Measurements from ENCODE around the gene GPR152.
A peak's percentile ranks its signal among the peaks of the same experiment; 100 is the strongest.

The GPR152 gene

DNA sequence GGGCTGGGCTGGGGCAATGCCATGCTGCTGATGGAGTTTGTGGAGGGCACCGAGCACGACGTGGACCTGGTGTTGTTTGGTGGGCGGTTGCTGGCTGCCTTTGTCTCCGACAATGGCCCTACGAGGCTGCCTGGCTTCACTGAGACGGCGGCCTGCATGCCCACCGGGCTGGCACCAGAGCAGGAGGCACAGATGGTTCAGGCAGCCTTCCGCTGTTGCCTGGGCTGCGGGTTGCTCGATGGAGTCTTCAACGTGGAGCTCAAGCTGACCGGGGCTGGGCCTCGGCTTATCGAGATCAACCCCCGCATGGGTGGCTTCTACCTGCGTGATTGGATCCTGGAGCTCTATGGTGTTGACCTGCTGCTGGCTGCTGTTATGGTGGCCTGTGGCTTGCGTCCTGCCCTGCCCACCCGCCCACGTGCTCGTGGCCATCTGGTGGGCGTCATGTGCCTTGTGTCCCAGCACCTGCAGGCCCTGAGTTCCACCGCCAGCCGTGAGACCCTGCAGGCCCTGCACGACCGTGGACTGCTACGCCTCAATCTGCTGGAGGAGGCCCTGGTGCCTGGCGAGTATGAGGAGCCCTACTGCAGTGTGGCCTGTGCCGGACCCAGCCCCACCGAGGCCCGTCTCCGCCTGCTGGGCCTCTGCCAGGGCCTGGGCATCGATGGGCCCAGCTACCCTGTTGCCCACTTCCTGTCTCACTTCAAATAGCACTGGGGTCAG, 28.5 kb downstream of the GPR152 start:
- DNase-seq (ENCODE audit: low read depth), result no peak

DNA sequence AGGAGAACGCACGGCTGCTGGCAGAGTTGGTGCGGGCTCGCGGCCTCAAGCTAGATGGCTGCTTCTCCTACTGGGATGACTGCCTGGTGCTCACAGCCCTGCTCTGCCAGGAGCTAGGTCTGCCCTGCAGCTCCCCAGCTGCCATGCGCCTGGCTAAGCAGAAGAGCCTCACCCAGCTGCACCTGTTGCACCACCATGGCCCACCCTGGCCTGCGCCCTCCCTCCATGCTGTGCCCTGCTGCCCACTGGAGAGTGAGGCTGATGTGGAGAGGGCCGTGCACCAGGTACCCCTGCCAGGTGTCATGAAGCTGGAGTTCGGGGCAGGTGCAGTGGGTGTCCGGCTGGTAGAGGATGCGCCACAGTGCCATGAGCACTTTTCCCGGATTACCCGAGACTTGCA, 29.1 kb downstream of the GPR152 start:
- DNase-seq (ENCODE audit: low read depth), result no peak

DNA sequence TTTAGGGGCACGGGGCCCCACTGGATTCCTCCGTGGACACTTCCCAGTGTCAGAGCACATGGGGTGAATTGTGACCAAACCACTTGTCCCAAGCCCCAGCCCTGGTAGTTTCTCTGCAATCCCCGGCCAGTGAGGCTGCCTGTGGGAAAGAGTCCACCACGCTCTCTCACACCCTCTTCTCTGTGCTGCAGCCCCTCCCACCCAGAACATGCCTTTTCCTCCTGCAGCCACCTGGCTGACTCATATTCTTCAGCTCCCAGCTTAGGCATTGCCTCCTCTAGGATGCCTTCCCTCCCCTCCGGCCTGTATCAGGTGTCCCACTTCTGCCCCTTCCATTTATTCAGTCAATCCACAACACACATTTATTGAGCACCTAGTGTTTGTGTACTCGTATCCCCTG, 29.6 kb downstream of the GPR152 start:
- DNase-seq (ENCODE audit: low read depth), result no peak

DNA sequence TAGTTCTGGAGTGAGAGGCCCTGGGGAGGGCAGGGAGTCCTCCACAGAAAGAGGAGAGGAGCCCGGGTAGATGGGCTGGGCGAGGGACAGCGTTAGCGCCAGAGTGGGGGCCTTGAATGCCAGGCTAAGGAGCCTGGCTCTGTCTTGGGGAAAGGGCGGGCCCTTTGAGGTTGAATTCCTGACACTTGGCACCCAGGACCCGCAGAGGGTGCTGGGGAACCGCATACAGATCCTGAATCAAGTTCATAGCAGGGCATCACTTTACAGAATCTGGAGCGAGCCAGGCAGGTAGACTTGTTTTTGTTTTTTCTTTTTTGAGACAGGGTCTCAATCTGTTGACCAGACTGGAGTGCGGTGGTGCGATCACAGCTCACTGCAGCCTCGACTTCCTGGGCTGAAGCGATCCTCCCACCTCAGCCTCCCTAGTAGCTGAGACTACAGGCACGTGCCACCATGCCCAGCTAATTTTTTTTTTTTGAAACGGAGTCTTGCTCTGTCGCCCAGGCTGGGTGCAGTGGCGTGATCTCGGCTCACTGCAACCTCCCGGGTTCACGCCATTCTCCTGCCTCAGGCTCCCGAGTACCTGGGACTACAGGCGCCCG, 31.0 kb downstream of the GPR152 start:
- DNase-seq (ENCODE audit: low read depth), result no peak

DNA sequence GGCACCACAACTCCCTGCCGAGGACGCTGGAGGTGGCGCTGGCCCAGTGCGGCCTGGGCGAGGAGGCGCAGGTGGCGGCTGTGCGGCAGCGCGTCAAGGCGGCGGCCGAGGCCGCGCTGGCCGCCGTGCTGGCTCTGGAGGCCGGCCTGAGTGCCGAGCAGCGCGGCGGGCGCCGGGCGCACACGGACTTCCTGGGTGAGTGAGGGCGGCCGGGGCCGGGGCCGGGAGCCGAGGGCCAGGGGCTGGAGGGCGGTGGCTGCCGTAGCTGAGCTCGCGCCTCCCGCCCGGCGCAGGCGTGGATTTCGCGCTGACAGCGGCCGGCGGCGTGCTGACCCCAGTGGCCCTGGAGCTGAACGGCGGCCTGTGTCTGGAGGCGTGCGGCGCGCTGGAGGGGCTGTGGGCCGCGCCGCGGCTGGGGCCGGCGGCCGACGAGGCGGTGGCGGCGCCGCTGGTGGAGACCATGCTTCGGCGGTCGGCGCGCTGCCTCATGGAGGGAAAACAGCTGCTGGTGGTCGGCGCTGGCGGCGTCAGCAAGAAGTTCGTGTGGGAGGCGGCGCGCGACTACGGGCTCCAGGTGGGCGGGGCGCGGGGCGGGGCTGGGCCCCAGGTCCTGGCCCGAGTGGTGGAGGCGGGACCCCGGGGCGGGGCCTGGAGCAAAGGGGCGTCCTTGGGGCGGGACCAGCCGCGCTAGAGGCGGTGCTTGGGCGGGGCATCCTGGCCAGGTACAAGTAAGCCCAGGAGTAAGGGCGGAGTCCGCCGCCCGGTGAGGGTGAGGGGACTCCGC, 31.7 kb downstream of the GPR152 start:
- DNase-seq (ENCODE audit: low read depth), result peak; percentile 90

DNA sequence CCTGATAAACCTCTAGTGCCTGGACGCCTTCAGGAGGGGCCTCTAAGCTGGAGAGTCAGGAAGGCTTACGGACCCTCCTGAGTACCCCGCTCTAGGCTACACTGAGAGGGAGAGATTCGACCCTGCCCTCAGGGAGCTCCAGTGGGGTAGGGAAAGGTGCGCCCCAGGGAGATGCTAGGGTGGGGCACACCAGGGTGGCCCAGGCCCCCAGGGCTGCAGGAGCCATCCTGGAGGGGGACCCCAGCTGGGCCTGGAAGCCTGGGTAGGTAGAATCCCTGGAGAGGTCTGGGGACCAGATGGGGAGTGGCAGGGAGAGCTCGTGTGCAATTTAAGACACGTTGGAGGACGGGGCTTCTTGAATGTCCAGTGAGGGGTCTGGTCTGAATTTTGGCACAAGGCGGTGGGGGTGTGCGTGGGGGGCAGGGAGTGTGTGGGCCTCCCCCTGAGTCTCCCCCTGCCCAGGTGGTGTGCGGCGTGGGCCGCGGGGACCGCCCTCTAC, 32.3 kb downstream of the GPR152 start:
- DNase-seq (ENCODE audit: low read depth), result no peak

DNA sequence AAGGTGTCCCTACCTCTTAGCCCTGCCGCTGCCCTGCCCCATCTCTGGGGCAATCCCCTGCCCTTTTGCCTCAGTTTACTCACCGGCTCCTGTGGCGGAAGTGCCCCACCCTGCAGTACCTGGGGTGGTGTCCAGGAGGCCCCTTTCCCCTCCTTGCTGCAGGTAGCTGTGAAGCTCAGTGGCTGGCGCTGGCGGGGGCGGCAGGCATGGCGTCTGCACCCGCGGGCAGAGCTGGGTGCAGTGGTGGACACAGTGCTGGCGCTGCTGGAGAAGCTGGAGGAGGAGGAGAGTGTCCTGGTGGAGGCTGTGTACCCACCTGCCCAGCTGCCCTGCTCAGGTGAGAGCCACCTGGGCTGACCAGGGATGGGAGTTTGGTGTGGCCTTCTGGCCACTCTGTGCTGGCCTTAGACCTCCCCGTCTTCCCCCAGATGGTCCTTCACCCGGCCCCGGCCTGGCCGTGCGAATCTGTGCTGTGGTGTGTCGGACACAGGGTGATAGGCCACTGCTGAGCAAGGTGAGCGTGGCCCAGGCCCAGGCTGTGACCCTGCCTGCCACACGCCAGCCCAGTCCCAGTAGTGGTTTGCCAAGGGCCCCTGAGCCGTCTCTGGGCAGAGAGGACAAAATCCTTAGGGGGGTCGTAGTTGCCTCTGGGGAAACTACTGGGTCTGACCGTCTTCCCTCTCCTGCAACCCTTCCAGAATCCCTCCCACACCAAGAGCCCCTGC, 33.0 kb downstream of the GPR152 start:
- no peak for DNase-seq (ENCODE audit: low read depth)

DNA sequence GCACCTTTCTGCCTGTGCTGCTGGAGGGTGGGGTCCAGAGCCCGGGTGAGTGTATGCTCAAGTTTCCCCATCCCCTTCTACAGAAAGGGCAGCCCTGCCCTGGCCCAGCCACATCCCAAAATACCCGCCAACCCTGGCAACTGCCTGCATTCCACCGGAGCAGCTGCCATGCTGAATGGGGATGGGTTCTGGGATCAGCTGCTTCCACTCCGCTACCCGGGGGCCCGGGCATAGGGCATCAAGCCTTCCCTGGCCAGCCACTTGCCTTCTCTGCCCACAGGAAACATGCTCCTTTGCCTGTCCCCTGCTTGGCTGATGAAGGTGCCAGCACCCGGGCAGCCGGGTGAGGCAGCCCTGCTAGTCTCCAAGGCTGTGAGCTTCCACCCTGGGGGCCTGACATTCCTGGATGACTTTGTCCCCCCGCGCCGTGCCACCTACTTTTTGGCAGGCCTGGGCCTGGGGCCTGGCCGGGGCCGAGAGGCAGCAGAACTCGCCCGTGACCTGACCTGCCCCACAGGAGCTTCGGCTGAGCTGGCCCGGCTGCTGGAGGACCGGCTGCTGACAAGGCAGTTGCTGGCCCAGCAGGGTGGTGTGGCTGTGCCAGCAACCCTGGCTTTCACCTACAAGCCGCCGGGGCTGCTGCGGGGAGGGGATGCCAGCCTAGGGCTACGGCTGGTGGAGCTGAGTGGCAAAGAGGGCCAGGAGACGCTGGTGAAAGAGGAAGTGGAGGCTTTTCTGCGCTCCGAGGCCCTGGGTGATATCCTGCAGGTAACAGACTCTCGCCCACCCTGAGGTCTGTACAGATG, 33.9 kb downstream of the GPR152 start:
- no peak for DNase-seq (ENCODE audit: low read depth)

DNA sequence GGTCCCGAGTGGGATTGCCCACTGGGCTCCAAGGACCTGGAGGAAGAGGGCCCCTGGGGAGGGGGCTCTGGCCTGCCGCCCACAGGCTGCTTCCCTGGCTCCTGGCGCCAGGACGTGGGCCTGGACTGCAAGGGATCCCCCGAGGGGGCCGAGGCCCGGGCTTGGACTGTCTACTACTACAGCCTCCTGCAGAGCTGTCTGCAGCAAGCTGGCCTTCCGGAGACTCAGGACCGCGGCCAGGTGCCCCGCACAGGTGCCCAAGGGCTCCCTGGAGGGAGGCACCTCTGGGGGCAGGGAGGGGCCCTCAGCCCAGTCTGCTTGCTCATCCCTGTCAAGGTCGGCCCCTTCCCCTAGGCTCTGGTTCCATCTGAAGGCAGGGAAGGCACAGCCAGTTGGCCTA, 35.1 kb downstream of the GPR152 start:
- DNase-seq (ENCODE audit: low read depth), result no peak

DNA sequence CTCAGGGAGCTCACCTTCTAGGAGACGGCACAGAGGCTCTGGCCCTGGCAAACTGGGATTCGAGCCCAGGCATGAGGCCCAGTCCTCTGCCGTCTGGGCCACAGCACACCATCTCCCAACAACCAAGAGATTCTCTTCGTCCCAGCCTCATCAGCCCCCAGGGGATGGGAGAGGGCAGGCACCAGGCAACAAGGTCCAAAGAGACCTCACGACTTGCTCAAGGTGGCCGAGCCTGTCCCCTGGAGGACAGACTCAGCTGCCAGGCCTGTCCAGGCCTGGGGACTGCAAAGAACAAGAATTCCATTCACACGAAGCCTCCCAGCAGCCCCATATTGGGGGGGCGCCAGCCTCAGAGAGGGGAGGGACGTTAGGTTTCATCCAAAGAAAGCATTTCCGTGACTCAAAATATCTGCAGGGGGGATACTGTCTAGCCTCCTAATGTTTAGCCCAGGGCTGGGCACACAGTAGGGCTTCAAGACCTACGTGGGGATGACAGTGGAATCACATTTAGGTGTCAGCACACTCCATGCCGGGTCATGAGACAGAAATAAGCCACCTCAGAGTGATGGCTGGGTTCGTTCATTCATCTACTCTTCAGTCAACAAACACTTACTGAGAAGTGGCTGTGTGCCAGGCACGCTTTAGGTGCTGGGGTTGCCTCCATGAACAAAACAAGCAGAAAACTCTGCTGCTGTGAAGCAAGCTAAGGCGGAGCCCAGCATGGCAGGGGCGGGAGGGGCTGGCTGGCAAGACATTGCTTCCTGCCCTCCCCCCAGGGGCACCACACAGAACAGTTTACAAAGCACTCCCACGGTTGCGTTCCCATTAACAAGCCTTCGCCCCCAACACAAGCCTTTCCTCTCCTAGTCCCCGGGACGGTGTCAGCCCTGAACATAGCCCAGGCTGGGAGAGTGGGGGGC, 35.9 kb downstream of the GPR152 start:
- DNase-seq (ENCODE audit: low read depth), result no peak

DNA sequence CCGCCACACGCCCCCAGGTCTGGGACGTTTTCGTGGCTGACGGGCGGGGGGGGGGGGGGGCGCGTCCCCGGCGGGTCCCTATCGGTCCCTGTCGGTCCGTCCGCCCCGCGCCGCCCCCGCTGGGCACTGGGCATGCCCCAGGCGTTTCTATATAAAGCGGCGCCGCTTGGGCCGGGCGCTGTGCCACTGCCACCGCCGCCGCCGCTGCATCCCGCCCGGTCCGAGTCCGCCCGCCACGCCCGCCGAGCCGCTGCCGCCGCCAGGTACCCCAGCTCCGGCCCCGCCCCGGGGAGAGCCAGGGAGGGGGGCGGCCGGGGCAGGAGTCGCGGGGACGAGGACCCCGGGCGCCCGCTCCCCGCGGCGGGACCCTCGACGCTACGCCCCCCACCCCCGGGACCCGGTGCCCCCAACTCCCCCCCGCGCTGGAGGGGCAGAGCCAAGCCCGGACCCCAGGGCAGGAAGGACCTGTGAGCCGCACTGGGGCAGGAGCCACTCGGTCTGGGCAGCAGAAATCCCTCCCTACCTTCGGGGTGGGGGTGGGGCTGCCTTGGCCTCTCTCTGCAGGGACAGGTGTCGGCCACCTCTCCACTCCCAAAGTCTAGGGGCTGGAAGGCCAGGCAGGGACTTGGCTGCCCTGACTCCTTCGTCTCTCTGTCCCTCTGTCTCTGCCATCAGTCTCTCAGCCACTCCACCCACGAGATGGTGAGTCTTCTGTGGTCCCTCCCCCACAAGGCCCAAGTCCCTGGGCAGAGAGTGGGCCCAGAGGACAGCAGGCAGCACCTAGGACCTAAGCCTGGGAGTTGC, 36.8 kb downstream of the GPR152 start, which contains the start of gene CARNS1:
Gene CARNS1, plus strand, starts transcription at position 178 of the 804 bp plus-strand sequence. Its CDS starts 522 bp downstream, at position 700.
- DNase-seq (ENCODE audit: low read depth), result no peak

DNA sequence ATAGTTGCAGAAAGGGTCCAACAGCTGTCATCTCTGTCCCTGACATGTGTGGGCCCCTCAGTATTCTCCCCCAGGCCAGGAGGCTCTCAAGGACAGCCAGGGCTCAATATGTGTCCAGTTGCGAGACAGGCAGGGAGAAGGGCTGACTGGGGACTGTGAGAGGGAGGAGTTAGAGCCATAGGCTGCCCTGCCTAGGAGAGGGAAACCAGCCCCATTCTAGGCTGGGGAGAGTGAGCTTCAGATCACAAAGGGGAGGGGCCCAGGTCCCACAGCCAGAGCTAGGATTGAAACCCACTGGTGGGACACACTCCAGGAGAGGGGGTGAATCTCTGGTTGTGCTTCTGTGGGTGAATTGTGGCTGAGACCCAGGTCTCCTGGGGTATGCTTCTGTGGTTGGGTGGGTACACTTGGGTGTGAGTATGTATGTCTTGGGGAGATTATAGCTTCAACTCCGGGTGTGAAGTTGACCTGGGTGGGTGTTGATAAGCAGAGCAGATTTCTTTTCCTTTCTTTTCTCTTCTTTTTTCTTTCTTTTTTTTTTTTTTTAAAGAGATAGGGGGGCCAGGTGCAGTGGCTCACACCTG, 39.2 kb downstream of the GPR152 start:
- no peak for DNase-seq (ENCODE audit: low read depth)

DNA sequence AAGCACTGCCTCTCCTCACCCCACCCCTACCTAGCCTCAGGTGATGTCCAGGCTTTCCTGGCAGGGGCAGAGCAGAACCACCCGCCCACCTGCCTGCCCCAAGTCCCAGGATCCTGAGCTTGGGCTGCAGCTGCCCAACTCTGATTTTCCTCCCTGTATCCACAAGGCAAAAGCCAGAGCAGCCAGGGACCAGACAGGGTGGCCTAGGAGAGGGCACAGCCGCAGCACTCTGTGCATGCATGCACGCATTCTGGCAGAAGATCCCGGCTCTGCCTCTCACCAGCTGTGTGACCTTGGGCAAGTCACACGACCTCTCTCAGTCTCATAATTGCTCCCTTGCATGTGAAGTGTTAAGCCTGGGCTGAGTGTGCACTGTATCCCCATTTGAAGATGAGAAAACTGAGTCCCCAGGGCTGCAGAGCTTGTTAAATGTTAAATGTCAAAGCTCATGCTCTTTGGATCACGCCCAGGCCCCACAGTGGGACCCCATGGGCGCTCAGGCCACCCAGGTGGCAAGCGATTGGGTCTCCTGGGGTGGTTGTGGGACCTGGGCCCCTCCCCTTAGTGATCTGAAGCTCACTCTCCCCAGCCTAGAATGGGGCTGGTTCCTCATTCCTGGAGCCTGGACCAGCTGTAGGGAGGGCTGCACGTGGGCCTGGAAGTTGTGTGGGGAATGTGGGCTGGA, 39.9 kb downstream of the GPR152 start:
- no peak for DNase-seq (ENCODE audit: low read depth)

DNA sequence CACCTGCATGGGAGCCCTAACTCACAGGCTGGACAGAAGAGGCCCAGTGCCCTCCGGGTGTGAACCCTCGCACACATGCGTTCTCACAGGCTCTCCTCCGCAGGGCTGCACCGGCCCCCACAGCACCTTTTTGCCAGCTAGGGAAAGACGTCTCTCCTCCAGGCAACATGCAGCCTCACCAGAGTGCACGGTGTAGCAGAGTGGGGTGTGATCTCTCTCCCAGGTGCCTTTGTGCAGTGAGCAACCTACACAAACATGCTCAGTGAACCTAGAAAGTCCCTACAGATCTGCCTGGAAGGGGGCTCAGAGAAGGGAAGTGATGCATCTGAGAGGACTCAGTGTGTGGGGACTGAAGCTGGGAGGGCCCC, 40.8 kb downstream of the GPR152 start:
- no peak for DNase-seq (ENCODE audit: low read depth)

DNA sequence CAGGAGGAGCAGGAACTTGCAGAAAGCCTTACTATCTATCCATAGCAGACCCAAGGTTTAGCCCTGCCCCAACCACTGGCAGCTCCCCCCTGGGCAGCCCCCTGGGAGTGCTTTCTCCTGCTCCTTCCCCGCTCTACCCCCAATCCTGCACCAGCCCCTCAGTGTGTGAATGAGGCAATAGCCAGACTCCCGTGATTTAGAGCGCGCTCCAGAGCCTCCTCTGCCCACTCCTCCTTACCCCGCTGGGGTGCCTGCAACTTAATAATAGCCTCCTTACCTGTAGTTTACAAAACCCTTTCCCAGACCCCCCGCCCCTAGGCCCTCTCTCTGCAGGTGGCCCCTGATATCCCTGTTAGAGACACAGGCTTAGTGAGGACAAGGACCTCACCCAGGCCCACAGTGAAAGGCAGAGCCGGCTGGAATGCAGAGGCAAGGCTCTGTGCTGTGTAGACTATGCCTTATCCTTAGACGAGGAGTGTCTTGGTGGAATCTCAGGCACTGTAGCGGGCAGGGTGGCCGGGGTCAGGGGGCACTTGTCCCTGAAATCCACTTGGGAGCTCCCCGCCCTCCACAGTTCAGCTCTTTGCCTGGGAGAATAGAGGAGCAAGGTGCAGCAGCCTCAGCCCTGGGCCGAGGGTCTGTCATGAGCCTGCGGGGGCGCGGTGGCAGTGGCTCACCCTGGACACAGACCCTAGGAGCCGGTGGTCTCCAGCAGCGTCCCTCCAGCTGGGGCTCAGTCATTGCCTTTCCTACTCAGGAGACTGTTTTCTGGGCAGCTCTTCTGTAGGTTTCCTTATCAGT, 41.3 kb downstream of the GPR152 start:
- DNase-seq (ENCODE audit: low read depth), result no peak

DNA sequence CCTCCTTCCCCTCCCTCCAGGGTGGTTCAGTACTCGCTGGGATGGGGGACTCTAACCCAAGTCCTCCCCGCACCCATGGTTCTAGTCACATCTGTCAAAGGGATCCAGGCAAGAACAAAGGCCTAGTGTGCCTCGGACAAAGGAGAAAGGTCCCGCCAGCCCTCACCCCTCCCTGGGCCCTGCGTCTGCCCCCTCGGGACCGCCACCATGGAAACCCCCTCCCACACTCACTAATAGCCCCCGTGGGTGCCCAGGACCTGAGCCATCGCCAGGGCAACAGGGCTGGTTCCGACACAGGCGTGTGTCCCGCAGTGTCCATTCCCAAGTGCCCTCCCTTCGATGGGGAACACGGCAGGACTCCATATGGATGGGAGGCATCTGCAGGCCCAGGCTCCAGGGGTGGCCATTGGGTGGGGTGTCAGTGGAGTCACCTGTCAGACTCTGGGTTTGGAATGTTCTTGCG, 42.1 kb downstream of the GPR152 start:
- DNase-seq (ENCODE audit: low read depth), result no peak

DNA sequence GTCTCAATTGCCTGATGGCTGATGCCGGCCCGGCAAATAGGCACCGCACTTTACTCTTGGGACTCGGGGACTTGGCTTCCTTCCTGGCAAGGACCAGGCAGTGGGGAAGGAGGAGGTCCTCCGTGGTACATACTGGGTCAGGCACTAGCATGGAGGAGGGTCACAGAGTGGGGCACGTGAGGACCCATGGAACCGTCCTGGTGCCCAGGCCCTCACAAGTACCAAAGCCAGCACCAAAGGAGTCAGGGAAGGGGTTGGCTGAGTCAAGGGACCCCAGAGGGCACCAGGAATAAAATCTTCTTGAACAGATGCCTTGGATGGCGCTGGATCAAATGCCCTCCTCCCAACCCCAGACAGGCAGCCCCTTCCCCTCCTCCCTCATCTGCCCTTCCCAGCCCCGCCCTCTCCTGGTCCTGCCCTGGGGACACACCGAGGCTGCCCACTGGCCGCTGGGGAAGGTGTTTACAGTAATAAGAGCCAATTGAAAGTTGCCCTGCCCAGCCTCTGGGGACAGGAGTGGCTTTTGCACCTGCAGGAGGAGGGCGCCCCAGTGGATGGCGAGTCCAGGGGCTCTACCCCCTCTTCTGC, 42.7 kb downstream of the GPR152 start:
- no peak for DNase-seq (ENCODE audit: low read depth)

Data from CMK (cell line).